ENCODE results near the gene KCNC1.

DNA sequence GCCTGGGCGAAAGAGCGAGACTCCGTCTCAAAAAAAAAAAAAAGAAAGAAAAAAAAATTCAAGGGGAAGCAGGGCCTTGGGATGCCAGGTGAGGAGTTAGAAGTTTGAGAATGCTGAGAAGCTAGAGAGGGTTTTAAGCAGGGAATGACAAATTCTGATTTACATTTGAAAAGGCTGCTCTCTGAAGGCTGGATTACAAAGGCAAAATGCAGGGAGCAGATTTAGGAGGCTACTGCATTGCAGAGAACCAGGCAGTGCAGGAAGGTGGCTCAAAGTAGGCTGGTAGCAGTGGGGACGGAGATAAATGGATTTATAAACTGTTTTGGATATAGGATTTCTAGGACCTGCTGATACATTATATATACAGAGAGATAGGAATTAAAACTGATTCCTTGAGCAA, 66.6 kb downstream of the KCNC1 start:
- TF ChIP-seq POLR2AphosphoS5 (IDR thresholded peaks at IDR 0.05), result no peak
- TF ChIP-seq, protein P1, sequence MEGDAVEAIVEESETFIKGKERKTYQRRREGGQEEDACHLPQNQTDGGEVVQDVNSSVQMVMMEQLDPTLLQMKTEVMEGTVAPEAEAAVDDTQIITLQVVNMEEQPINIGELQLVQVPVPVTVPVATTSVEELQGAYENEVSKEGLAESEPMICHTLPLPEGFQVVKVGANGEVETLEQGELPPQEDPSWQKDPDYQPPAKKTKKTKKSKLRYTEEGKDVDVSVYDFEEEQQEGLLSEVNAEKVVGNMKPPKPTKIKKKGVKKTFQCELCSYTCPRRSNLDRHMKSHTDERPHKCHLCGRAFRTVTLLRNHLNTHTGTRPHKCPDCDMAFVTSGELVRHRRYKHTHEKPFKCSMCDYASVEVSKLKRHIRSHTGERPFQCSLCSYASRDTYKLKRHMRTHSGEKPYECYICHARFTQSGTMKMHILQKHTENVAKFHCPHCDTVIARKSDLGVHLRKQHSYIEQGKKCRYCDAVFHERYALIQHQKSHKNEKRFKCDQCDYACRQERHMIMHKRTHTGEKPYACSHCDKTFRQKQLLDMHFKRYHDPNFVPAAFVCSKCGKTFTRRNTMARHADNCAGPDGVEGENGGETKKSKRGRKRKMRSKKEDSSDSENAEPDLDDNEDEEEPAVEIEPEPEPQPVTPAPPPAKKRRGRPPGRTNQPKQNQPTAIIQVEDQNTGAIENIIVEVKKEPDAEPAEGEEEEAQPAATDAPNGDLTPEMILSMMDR (IDR thresholded peaks at IDR 0.05), result no peak
- no peak for TF ChIP-seq POLR2A (IDR thresholded peaks at IDR 0.05)
- TF ChIP-seq EP300 (IDR thresholded peaks at IDR 0.05), result no peak
